ENCODE measurements around the gene NAV2. TPM values are rescaled to one million over a fixed set of nuclear protein-coding genes. Genes with fewer than 3 reads are reported as not detected.

Gene NAV2
- total RNA-seq, 1 experiment from 2014 or later: 2.1 TPM

DNA sequence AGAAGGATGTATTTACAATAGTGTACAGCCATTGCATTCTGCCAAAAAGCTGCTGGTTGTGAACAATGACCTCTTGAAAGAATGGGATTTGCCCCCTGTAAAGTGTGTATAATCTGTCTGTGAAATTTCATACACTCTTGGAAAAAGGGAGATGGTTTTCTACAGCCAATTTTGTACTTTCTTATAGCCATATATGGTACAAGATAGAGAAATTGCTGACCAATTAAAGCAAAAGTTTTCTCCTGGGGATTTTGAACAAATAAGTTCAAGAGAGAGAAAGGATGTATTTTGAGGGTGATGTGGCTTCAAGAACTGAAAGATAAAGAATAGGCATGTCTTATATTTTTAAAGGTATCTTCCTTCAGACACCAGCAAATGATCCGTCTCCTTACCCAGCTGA, 211.0 kb downstream of the NAV2 start:
- H2AFZ ChIP-seq (ENCODE audit: low read depth, low read length, poor library complexity, severe bottlenecking): no peak overlapping the region
- H3K27ac ChIP-seq (ENCODE audit: low read depth, low read length): no peak overlapping the region
- no peaks in the 10 kb centered on the region for H3K9me2 ChIP-seq (ENCODE audit: insufficient read depth)
- H3K4me2 ChIP-seq (ENCODE audit: low read length): no peak overlapping the region
- no peaks in the 10 kb centered on the region for H3K36me3 ChIP-seq (ENCODE audit: control insufficient read depth in 1 of 2, insufficient read depth in 2 of 2, low read length in 2 of 2)
- RAD21 ChIA-PET (ENCODE audit: low non-redundant PET in 1 of 2, low total read pairs in 2 of 2, uncharacterized antibody in 2 of 2, unreplicated experiment in 2 of 2): no interaction called here
- H4K20me1 ChIP-seq (ENCODE audit: insufficient read depth): no peaks in the 10 kb centered on the region
- no peak overlapping the region for H3K9ac ChIP-seq (ENCODE audit: low read length)
- intact Hi-C loops (cut with micrococcal nuclease): no loop called here
- TF ChIP-seq EZH2 (IDR thresholded peaks at IDR 0.05) (no peak), EGR1 (IDR thresholded peaks at IDR 0.05; ENCODE audit: low read depth) (no peak), TCF7L2 (IDR thresholded peaks at IDR 0.05; ENCODE audit: borderline replicate concordance, extremely low read depth, insufficient read depth, insufficient read length) (no peak), ELF1 (IDR thresholded peaks at IDR 0.05; ENCODE audit: borderline replicate concordance, low read depth) (no peak), FOSL1 (IDR thresholded peaks at IDR 0.05; ENCODE audit: low read depth) (no peak)
- DNase-seq (ENCODE audit: low read depth, low spot score) (no peak), ATAC-seq (no peak)
- CTCF ChIA-PET: no interaction called here
- H3K9me3 ChIP-seq (ENCODE audit: control insufficient read depth in 1 of 2, insufficient read depth in 1 of 2, low read depth in 1 of 2, low read length in 2 of 2): no peaks in the 10 kb centered on the region
- BruUV-seq (replicated peaks): no TSS peak
- H3K4me1 ChIP-seq (ENCODE audit: control insufficient read depth in 1 of 2, insufficient read depth in 2 of 2, low read length in 2 of 2): peaks cover 0 to 10% of the 10 kb centered on the region in 2 experiments; a peak in 1 of 4 replicates
- peaks cover 26% of the 10 kb centered on the region for H3K27me3 ChIP-seq (ENCODE audit: insufficient read depth, low read length)
- no peak overlapping the region for H3K4me3 ChIP-seq (replicated peaks in 1 of 2; ENCODE audit: low read depth in 1 of 2, low read length in 2 of 2)
- POLR2A ChIA-PET: no interaction called here
- no peaks in the 10 kb centered on the region for H3K79me2 ChIP-seq (ENCODE audit: insufficient read depth, low read length)

DNA sequence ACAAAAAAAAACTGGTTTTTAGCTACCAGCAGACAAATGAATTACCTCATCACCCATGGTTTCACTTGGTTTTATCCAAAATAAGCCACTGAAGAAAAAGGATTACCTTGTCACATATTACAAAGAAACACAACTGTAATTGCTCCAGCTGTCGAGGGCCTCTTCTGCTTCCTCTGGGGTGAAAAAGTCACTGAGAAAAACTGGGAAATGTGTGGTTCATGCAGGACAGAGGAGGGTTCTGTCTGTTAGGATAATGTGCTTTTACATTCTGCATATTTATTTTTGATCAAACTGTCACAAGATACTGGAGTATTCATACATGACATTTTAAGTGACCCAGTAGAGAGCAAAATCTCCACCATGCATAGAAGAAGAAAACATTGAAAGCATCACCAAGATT, 211.7 kb downstream of the NAV2 start:
- no TSS peak for BruUV-seq (replicated peaks)
- RAD21 ChIA-PET (ENCODE audit: low non-redundant PET in 1 of 2, low total read pairs in 2 of 2, uncharacterized antibody in 2 of 2, unreplicated experiment in 2 of 2): no interaction called here

More for the DNA sequence above, 211.7 kb downstream of the NAV2 start:
- ChIA-PET CTCF (no interaction called here), POLR2A (no interaction called here)
- Histone ChIP-seq H3K4me1 (ENCODE audit: control insufficient read depth in 1 of 2, insufficient read depth in 2 of 2, low read length in 2 of 2) (peaks cover 0 to 4% of the 10 kb centered on the region in 2 experiments; a peak in 1 of 4 replicates), H3K4me2 (ENCODE audit: low read length) (no peak overlapping the region), H2AFZ (ENCODE audit: low read depth, low read length, poor library complexity, severe bottlenecking) (no peak overlapping the region), H3K9ac (ENCODE audit: low read length) (no peak overlapping the region), H3K36me3 (ENCODE audit: control insufficient read depth in 1 of 2, insufficient read depth in 2 of 2, low read length in 2 of 2) (no peaks in the 10 kb centered on the region), H3K9me2 (ENCODE audit: insufficient read depth) (no peaks in the 10 kb centered on the region), H3K27me3 (ENCODE audit: insufficient read depth, low read length) (peaks cover 26% of the 10 kb centered on the region), H4K20me1 (ENCODE audit: insufficient read depth) (no peaks in the 10 kb centered on the region), H3K9me3 (ENCODE audit: control insufficient read depth in 1 of 2, insufficient read depth in 1 of 2, low read depth in 1 of 2, low read length in 2 of 2) (no peaks in the 10 kb centered on the region), H3K4me3 (replicated peaks in 1 of 2; ENCODE audit: low read depth in 1 of 2, low read length in 2 of 2) (no peak overlapping the region), H3K79me2 (ENCODE audit: insufficient read depth, low read length) (no peaks in the 10 kb centered on the region), H3K27ac (ENCODE audit: low read depth, low read length) (no peak overlapping the region)
- DNase-seq (ENCODE audit: low read depth, low spot score) (no peak), ATAC-seq (no peak)
- TF ChIP-seq ATF3 (IDR thresholded peaks at IDR 0.05) (no peak), RAD21 (IDR thresholded peaks at IDR 0.05; ENCODE audit: low read depth) (no peak), CEBPB (IDR thresholded peaks at IDR 0.05; ENCODE audit: low read depth) (no peak), ZFX (IDR thresholded peaks at IDR 0.05) (no peak), POLR2AphosphoS5 (IDR thresholded peaks at IDR 0.05; ENCODE audit: low read depth, low read length) (no peak), ELF1 (IDR thresholded peaks at IDR 0.05; ENCODE audit: borderline replicate concordance, low read depth) (no peak), EZH2 (IDR thresholded peaks at IDR 0.05) (no peak)
- TF ChIP-seq, protein P1, sequence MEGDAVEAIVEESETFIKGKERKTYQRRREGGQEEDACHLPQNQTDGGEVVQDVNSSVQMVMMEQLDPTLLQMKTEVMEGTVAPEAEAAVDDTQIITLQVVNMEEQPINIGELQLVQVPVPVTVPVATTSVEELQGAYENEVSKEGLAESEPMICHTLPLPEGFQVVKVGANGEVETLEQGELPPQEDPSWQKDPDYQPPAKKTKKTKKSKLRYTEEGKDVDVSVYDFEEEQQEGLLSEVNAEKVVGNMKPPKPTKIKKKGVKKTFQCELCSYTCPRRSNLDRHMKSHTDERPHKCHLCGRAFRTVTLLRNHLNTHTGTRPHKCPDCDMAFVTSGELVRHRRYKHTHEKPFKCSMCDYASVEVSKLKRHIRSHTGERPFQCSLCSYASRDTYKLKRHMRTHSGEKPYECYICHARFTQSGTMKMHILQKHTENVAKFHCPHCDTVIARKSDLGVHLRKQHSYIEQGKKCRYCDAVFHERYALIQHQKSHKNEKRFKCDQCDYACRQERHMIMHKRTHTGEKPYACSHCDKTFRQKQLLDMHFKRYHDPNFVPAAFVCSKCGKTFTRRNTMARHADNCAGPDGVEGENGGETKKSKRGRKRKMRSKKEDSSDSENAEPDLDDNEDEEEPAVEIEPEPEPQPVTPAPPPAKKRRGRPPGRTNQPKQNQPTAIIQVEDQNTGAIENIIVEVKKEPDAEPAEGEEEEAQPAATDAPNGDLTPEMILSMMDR (IDR thresholded peaks at IDR 0.05 in 2 of 3, conservative IDR thresholded peaks at IDR 0.05 in 1 of 3; ENCODE audit: borderline replicate concordance in 1 of 3, insufficient read depth in 1 of 3, low read depth in 2 of 3, low read length in 2 of 3): no peak
- TF ChIP-seq, protein P2, sequence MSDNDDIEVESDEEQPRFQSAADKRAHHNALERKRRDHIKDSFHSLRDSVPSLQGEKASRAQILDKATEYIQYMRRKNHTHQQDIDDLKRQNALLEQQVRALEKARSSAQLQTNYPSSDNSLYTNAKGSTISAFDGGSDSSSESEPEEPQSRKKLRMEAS (IDR thresholded peaks at IDR 0.05): no peak
- TF ChIP-seq, protein P3, sequence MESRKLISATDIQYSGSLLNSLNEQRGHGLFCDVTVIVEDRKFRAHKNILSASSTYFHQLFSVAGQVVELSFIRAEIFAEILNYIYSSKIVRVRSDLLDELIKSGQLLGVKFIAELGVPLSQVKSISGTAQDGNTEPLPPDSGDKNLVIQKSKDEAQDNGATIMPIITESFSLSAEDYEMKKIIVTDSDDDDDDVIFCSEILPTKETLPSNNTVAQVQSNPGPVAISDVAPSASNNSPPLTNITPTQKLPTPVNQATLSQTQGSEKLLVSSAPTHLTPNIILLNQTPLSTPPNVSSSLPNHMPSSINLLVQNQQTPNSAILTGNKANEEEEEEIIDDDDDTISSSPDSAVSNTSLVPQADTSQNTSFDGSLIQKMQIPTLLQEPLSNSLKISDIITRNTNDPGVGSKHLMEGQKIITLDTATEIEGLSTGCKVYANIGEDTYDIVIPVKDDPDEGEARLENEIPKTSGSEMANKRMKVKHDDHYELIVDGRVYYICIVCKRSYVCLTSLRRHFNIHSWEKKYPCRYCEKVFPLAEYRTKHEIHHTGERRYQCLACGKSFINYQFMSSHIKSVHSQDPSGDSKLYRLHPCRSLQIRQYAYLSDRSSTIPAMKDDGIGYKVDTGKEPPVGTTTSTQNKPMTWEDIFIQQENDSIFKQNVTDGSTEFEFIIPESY (IDR thresholded peaks at IDR 0.05; ENCODE audit: extremely low read depth, insufficient replicate concordance, low read length): no peak
- intact Hi-C loops (cut with micrococcal nuclease): no loop called here

Measured in HCT116 (cell line).